ENCODE data around the gene BMPER.

- TF ChIP-seq CTCF (conservative IDR thresholded peaks at IDR 0.05) (no peak), ZFX (IDR thresholded peaks at IDR 0.05) (no peak)
These were observed 138.3 kb downstream of the BMPER start for GRCh38 chr7:34043461-34044305.
